ENCODE data around the gene MZT2B. TPM values are rescaled to one million over a fixed set of nuclear protein-coding genes. Genes with fewer than 3 reads are reported as not detected.
"Not testable (repeated sequence)": the region's sequence is repeated elsewhere in the genome, so short reads cannot be mapped to it uniquely, and the experiment has no call there.

Gene MZT2B
- total and polyA plus RNA-seq, 2 of the 13 experiments (the other 11 are each of a cell fraction or from before 2014, with no cell fraction given), result 253 to 410 TPM

DNA sequence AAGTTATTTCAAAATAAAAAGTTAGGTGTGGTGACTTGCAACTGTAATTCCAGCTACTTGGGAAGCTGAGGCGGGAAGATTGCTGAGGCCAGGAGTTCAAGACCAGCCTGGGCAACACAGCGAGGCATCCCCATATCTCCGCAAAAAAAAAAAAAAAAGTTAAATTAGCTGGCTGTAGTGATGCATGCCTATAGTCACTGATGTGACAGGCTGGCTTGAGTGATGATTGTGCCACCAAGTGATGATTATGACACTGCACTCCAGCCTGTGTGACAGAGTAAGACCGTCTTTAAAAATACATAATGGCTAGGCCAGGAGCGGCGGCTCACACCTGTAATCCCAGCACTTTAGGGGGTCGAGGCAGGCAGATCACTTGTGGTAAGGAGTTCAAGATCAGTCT is 12.2 kb upstream of the MZT2B start (continued):
- no peak for TF ChIP-seq ZNF570 (CRISPR knock-in tag; IDR thresholded peaks at IDR 0.05; ENCODE audit: borderline replicate concordance)
- TF ChIP-seq ZNF598 (CRISPR knock-in tag; IDR thresholded peaks at IDR 0.05; ENCODE audit: borderline replicate concordance), result no peak
- no peak for TF ChIP-seq ZNF7 (CRISPR knock-in tag; IDR thresholded peaks at IDR 0.05)
- no peak for TF ChIP-seq GATA4 (IDR thresholded peaks at IDR 0.05; ENCODE audit: borderline replicate concordance, low read depth)
- no peak for TF ChIP-seq NCOA5 (CRISPR knock-in tag; IDR thresholded peaks at IDR 0.05)
- no peak for TF ChIP-seq ZNF558 (CRISPR knock-in tag; IDR thresholded peaks at IDR 0.05; ENCODE audit: borderline replicate concordance)
- TF ChIP-seq SMARCC2 (IDR thresholded peaks at IDR 0.05), result no peak
- TF ChIP-seq CCDC6 (CRISPR knock-in tag; IDR thresholded peaks at IDR 0.05), result no peak
- TF ChIP-seq SRSF4 (IDR thresholded peaks at IDR 0.05; ENCODE audit: low read depth, low read length, poor library complexity, severe bottlenecking), result no peak
- no peak for TF ChIP-seq SIN3A (IDR thresholded peaks at IDR 0.05; ENCODE audit: borderline replicate concordance, low read depth, low read length)

DNA sequence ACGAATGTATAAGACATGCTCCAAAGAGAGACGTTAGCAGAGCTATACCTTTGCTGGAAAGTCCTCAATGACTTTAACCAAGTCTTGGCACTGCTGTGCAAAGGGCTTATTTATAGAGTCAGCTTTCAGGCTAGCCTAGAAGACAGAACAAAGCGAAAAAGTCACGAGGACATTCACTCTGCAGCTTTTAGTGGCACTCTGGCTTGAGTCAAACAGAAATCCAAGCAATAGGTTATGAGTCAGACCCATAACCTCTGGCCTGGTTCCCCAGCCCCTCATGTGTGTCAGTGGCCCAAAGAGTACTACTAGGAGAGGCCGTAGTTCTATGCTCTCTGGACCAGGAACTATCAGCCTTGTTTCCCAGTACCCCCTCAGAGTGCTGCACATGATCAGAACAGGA is 7.2 kb upstream of the MZT2B start:
- H3K27ac ChIP-seq (ENCODE audit: extremely low read length, insufficient read depth, low read length); H2AFZ ChIP-seq (ENCODE audit: low read length); intact Hi-C loops (cut with micrococcal nuclease; ENCODE audit: unreplicated experiment); DNase-seq (ENCODE audit: low spot score); H4K20me1 ChIP-seq (ENCODE audit: insufficient read depth, low read length); H3K9me3 ChIP-seq (ENCODE audit: low read length); H3K4me3 ChIP-seq (replicated peaks in 1 of 3; ENCODE audit: insufficient read depth in 1 of 3, low read depth in 2 of 3, low read length in 3 of 3); FAIRE-seq; H3K27me3 ChIP-seq (ENCODE audit: control insufficient read depth in 1 of 2, insufficient read depth in 2 of 2, low read length in 2 of 2); CTCF ChIA-PET (ENCODE audit: low intra/inter-chr PET ratio, low total read pairs); H3K9ac ChIP-seq (ENCODE audit: insufficient read depth, low read depth, low read length); H3K4me2 ChIP-seq (ENCODE audit: low read depth, low read length); POLR2A ChIA-PET; ATAC-seq; BruUV-seq (replicated peaks): not testable (repeated sequence)
- H3K79me2 ChIP-seq (ENCODE audit: insufficient read depth, low read length), result peaks cover 45% of the 10 kb centered on the region
- peaks cover 12% of the 10 kb centered on the region for H3K4me1 ChIP-seq (ENCODE audit: insufficient read depth, low read length)
- peaks cover 27 to 71% of the 10 kb centered on the region in 2 experiments for H3K36me3 ChIP-seq (replicated peaks in 1 of 2; ENCODE audit: control insufficient read depth in 1 of 2, insufficient read depth in 2 of 2, low read length in 2 of 2)
- WGBS (ENCODE audit: low lambda C conversion rate), result 97% methylated on average over 4 of the region's 5 CpGs
- in situ Hi-C loops (cut with HindIII; ENCODE audit: extremely low pct_ligation_motif_present, low pct_unique_long_range_greater_than_20kb), result loop anchor here (25.0 kb wide), 1 partner anchor 1312 kb away; the partner anchor contains the start of genes MZT2A and TUBA3D

All from HepG2 (cell line).